Activated naive CD4-positive, alpha-beta T cell treated with anti-CD3 and anti-CD28 coated beads for 36 hours (primary cell): ENCODE data around the gene GALR1. TPM values are rescaled to one million over a fixed set of nuclear protein-coding genes. Genes with fewer than 3 reads are reported as not detected.
"Not testable (repeated sequence)": the region's sequence is repeated elsewhere in the genome, so short reads cannot be mapped to it uniquely, and the experiment has no call there.

Experiments
- CTCF ChIA-PET: fragments of 350-600 bp; sonication (Branson Sonifier 250); formaldehyde crosslinking; loops from one replicate; lab custom pipeline; 2021; ENCODE audit warnings: antibody characterized with exemption; lab: Charles Lee
- DNase-seq: peaks from one replicate; pipeline ENCODE4 v3.0.0-alpha.2; 2020
- H3K27ac Mint-ChIP-seq: one replicate; pipeline ENCODE4 v1.8.0; 2021; ENCODE audit warnings: mild to moderate bottlenecking, mixed read lengths
- H3K27me3 Mint-ChIP-seq: one replicate; pipeline ENCODE4 v1.8.0; 2021; ENCODE audit warnings: low read depth, mixed read lengths
- H3K36me3 Mint-ChIP-seq: one replicate; pipeline ENCODE4 v1.8.0; 2021; ENCODE audit warnings: low read depth, mixed read lengths
- H3K4me1 Mint-ChIP-seq: one replicate; pipeline ENCODE4 v1.8.0; 2021; ENCODE audit warnings: low read depth, mixed read lengths
- H3K4me3 Mint-ChIP-seq: one replicate; pipeline ENCODE4 v1.8.0; 2021; ENCODE audit warnings: mild to moderate bottlenecking, moderate library complexity, mixed read lengths
- H3K9me3 Mint-ChIP-seq: one replicate; pipeline ENCODE4 v1.8.0; 2021; ENCODE audit warnings: mixed read lengths
- intact Hi-C: fragments of 100-400 bp; cut with micrococcal nuclease; formaldehyde crosslinking; loops from one replicate; pipeline ENCODE4 v1.15.1; 2023
- total RNA-seq, 2 experiments: library from RNA; stranded (reverse); gene quantifications; one replicate each; pipeline ENCODE4 v1.2.3, GENCODE V29; 2021

The GALR1 gene
- total RNA-seq, 2 experiments from 2014 or later: not detected

- H3K27me3 Mint-ChIP-seq: no peaks in the 10 kb centered on the region
- CTCF ChIA-PET: interaction anchor here (1.3 kb wide), 1 partner anchor 8 kb away, joined by 5 read pairs; no protein-coding TSS in a partner anchor
- intact Hi-C loops: no loop called here
- DNase-seq: no peak
- H3K9me3 Mint-ChIP-seq: no peaks in the 10 kb centered on the region
- H3K27ac Mint-ChIP-seq: no peak overlapping the region
- no peaks in the 10 kb centered on the region for H3K36me3 Mint-ChIP-seq
- peaks cover 10% of the 10 kb centered on the region for H3K4me1 Mint-ChIP-seq
- no peak overlapping the region for H3K4me3 Mint-ChIP-seq
Measured at GRCh38 chr18:77218642-77219041, 31.0 kb upstream of the GALR1 start.

- Mint-ChIP-seq H3K27me3 (no peaks in the 10 kb centered on the region), H3K4me1 (peaks cover 15% of the 10 kb centered on the region), H3K36me3 (no peaks in the 10 kb centered on the region), H3K4me3 (no peak overlapping the region), H3K27ac (no peak overlapping the region), H3K9me3 (no peaks in the 10 kb centered on the region)
- DNase-seq: no peak
- intact Hi-C loops: loop anchor here (10.0 kb wide), 1 partner anchor 434 kb away; no protein-coding TSS in a partner anchor
- CTCF ChIA-PET: interaction anchor here (0.9 to 1.0 kb wide), 2 partner anchors 88 to 151 kb away, joined by 3 to 5 read pairs; partner anchors contain the start of gene MBP
Measured at GRCh38 chr18:77220726-77221125, 28.9 kb upstream of the GALR1 start.

GRCh38 chr18:77222464-77222863, 27.2 kb upstream of the GALR1 start:
- H3K4me1 Mint-ChIP-seq: peaks cover 15% of the 10 kb centered on the region
- H3K36me3 Mint-ChIP-seq: no peaks in the 10 kb centered on the region
- no peak overlapping the region for H3K27ac Mint-ChIP-seq
- peaks cover 1% of the 10 kb centered on the region for H3K27me3 Mint-ChIP-seq
- no peak overlapping the region for H3K4me3 Mint-ChIP-seq
- no peak for DNase-seq
- peaks cover 2% of the 10 kb centered on the region for H3K9me3 Mint-ChIP-seq
- CTCF ChIA-PET: interaction anchor here (1.1 kb wide), 1 partner anchor 10 kb away, joined by 4 read pairs; no protein-coding TSS in a partner anchor
- intact Hi-C loops: loop anchor here (2.0 to 10.0 kb wide), 3 partner anchors 14 to 432 kb away; partner anchors contain the start of gene GALR1

GRCh38 chr18:77223221-77223639, 26.4 kb upstream of the GALR1 start:
- Mint-ChIP-seq H3K4me3 (no peak overlapping the region), H3K9me3 (peaks cover 2% of the 10 kb centered on the region), H3K36me3 (no peaks in the 10 kb centered on the region), H3K27ac (peak overlapping the region; percentile 72), H3K27me3 (peaks cover 1% of the 10 kb centered on the region), H3K4me1 (peaks cover 15% of the 10 kb centered on the region)
- intact Hi-C loops: loop anchor here (1.0 to 10.0 kb wide), 6 partner anchors 14 to 432 kb away; partner anchors contain the start of gene GALR1
- DNase-seq: peak; percentile 78
- CTCF ChIA-PET: interaction anchor here (1.1 kb wide), 1 partner anchor 11 kb away, joined by 4 read pairs; no protein-coding TSS in a partner anchor

GRCh38 chr18:77223653-77224052, 26.0 kb upstream of the GALR1 start:
- no peak for DNase-seq
- H3K36me3 Mint-ChIP-seq: no peaks in the 10 kb centered on the region
- H3K27ac Mint-ChIP-seq: no peak overlapping the region
- H3K27me3 Mint-ChIP-seq: peaks cover 1% of the 10 kb centered on the region
- CTCF ChIA-PET: no interaction called here
- H3K9me3 Mint-ChIP-seq: peaks cover 2% of the 10 kb centered on the region
- no peak overlapping the region for H3K4me3 Mint-ChIP-seq
- intact Hi-C loops: loop anchor here (1.0 to 10.0 kb wide), 6 partner anchors 15 to 431 kb away; partner anchors contain the start of gene GALR1
- peaks cover 15% of the 10 kb centered on the region for H3K4me1 Mint-ChIP-seq

GRCh38 chr18:77230645-77231044, 19.0 kb upstream of the GALR1 start:
- Mint-ChIP-seq H3K27me3 (peaks cover 7% of the 10 kb centered on the region), H3K9me3 (peaks cover 2% of the 10 kb centered on the region), H3K4me1 (no peaks in the 10 kb centered on the region), H3K36me3 (no peaks in the 10 kb centered on the region), H3K27ac (no peak overlapping the region), H3K4me3 (no peak overlapping the region)
- CTCF ChIA-PET: no interaction called here
- intact Hi-C loops: no loop called here
- no peak for DNase-seq

GRCh38 chr18:77234504-77235365, 14.9 kb upstream of the GALR1 start:
- CTCF ChIA-PET: no interaction called here
- H3K27me3 Mint-ChIP-seq: peaks cover 5% of the 10 kb centered on the region
- H3K9me3 Mint-ChIP-seq: peaks cover 15% of the 10 kb centered on the region
- intact Hi-C loops: no loop called here
- no peak overlapping the region for H3K4me3 Mint-ChIP-seq
- no peak overlapping the region for H3K27ac Mint-ChIP-seq
- H3K4me1 Mint-ChIP-seq: no peaks in the 10 kb centered on the region
- DNase-seq: no peak
- H3K36me3 Mint-ChIP-seq: peaks cover 2% of the 10 kb centered on the region

- intact Hi-C loops, H3K36me3 Mint-ChIP-seq, DNase-seq, CTCF ChIA-PET, H3K27ac Mint-ChIP-seq, H3K27me3 Mint-ChIP-seq, H3K4me3 Mint-ChIP-seq, H3K4me1 Mint-ChIP-seq: not testable (repeated sequence)
- peaks cover 22% of the 10 kb centered on the region for H3K9me3 Mint-ChIP-seq
Measured at GRCh38 chr18:77239285-77239684, 10.4 kb upstream of the GALR1 start.

- peak overlapping the region; percentile 57 for H3K4me3 Mint-ChIP-seq
- H3K27ac Mint-ChIP-seq: no peak overlapping the region
- H3K9me3 Mint-ChIP-seq: peaks cover 5% of the 10 kb centered on the region
- intact Hi-C loops: loop anchor here (2.0 kb wide), 1 partner anchor 26 kb away; no protein-coding TSS in a partner anchor
- no peaks in the 10 kb centered on the region for H3K36me3 Mint-ChIP-seq
- CTCF ChIA-PET: interaction anchor here (0.5 to 0.6 kb wide), 2 partner anchors 82 to 90 kb away, joined by 3 read pairs; no protein-coding TSS in a partner anchor
- no peak for DNase-seq
- H3K4me1 Mint-ChIP-seq: peaks cover 14% of the 10 kb centered on the region
- peaks cover 64% of the 10 kb centered on the region for H3K27me3 Mint-ChIP-seq
Measured at GRCh38 chr18:77248873-77249568, 627 bp upstream of the GALR1 start.

GRCh38 chr18:77250501-77250925, 865 bp downstream of the GALR1 start:
- CTCF ChIA-PET: no interaction called here
- Mint-ChIP-seq H3K4me1 (peaks cover 14% of the 10 kb centered on the region), H3K9me3 (peaks cover 5% of the 10 kb centered on the region), H3K36me3 (no peaks in the 10 kb centered on the region), H3K27ac (no peak overlapping the region), H3K4me3 (peak overlapping the region; percentile 61), H3K27me3 (peaks cover 65% of the 10 kb centered on the region)
- intact Hi-C loops: no loop called here
- no peak for DNase-seq

GRCh38 chr18:77250926-77251729, 1.5 kb downstream of the GALR1 start:
- Mint-ChIP-seq H3K4me3 (peak overlapping the region; percentile 61), H3K27ac (no peak overlapping the region), H3K4me1 (peaks cover 14% of the 10 kb centered on the region), H3K27me3 (peaks cover 65% of the 10 kb centered on the region), H3K36me3 (no peaks in the 10 kb centered on the region), H3K9me3 (peaks cover 5% of the 10 kb centered on the region)
- DNase-seq: no peak
- intact Hi-C loops: no loop called here
- CTCF ChIA-PET: no interaction called here
